ENCODE results near the gene YTHDC1.

DNA sequence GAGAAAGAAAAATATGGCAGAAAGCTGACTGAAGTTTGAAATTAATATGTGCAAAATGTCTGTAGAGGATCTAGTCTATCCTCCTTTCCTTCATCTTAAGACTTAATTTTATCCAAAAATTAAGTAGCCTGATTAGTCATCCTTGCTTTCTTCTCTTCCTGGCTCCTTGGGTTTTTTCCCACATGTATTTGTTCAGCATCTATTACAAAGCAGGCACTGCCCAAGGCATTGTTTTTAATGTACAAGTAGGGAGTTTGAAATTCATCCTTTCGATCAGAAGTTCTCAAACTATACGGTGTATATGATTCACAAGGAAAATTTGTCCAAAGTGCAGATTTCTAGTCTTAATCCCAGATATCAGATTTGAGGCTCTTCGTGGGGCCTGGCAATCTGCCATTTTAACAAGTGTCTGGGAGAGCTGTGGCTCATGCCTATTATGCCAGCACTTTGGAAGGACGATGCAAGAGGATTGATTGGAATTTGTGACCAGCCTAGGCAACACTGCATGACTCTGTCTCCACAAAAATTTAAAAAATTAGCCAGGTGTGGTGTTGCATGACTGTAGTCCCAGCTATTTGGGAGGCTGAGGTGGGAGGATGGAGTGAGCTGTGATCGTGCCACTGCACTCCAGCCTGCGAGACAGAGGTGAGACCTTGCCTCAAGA lies 19.4 kb upstream of the YTHDC1 start:
- TF ChIP-seq POLR2A (IDR thresholded peaks at IDR 0.05), result no peak
- TF ChIP-seq, protein P1, sequence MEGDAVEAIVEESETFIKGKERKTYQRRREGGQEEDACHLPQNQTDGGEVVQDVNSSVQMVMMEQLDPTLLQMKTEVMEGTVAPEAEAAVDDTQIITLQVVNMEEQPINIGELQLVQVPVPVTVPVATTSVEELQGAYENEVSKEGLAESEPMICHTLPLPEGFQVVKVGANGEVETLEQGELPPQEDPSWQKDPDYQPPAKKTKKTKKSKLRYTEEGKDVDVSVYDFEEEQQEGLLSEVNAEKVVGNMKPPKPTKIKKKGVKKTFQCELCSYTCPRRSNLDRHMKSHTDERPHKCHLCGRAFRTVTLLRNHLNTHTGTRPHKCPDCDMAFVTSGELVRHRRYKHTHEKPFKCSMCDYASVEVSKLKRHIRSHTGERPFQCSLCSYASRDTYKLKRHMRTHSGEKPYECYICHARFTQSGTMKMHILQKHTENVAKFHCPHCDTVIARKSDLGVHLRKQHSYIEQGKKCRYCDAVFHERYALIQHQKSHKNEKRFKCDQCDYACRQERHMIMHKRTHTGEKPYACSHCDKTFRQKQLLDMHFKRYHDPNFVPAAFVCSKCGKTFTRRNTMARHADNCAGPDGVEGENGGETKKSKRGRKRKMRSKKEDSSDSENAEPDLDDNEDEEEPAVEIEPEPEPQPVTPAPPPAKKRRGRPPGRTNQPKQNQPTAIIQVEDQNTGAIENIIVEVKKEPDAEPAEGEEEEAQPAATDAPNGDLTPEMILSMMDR (IDR thresholded peaks at IDR 0.05), result no peak
